Caco-2 (cell line): ENCODE data around the gene EPHB1. TPM values are rescaled to one million over a fixed set of nuclear protein-coding genes. Genes with fewer than 3 reads are reported as not detected.

Experiments
- BruUV-seq: library from RNA; stranded (reverse); fragments of 400-500 nt; replicated peaks from 2 replicates; lab custom pipeline; 2021; lab: Mats Ljungman, UMichigan
- CTCF ChIA-PET: fragments of 300-600 bp; sonication (Branson Sonifier 250); formaldehyde crosslinking; loops from one replicate; lab custom pipeline; 2022; ENCODE audit warnings: antibody characterized with exemption; lab: Charles Lee
- POLR2A ChIA-PET: fragments of 300-600 bp; sonication (Branson Sonifier 250); formaldehyde crosslinking; loops from one replicate; lab custom pipeline; 2022; ENCODE audit warnings: antibody characterized with exemption; lab: Charles Lee
- DNase-seq, 2 experiments: peaks; one replicate each; pipeline versions ENCODE4 v3.0.0 to v3.0.0-alpha.2; 2020 to 2022
- H3K27me3 ChIP-seq: replicated peaks from 2 replicates; pipeline ENCODE4 v1.6.0; 2011; ENCODE audit warnings: low read length; ENCODE audit not compliant: control insufficient read depth, insufficient read depth
- H3K36me3 ChIP-seq: 2 replicates; pipeline ENCODE4 v1.5.1; 2011; ENCODE audit warnings: low read length; ENCODE audit not compliant: control insufficient read depth, insufficient read depth
- H3K4me1 ChIP-seq: fragments of 250-450 bp; sonication (Bioruptor Pico); 2 replicates; pipeline ENCODE4 v1.5.1; 2020; ENCODE audit warnings: mild to moderate bottlenecking
- H3K4me3 ChIP-seq: 2 replicates; pipeline ENCODE4 v1.5.1; 2011; ENCODE audit warnings: low read depth, mild to moderate bottlenecking, control low read depth, low read length
- H3K9me3 ChIP-seq: fragments of 250-450 bp; sonication (Bioruptor Pico); 2 replicates; pipeline ENCODE4 v1.5.1; 2020; ENCODE audit warnings: mild to moderate bottlenecking, moderate library complexity
- H3K27ac Mint-ChIP-seq: one replicate; pipeline ENCODE4 v1.8.0; 2022; ENCODE audit warnings: mixed read lengths; ENCODE audit not compliant: unreplicated experiment
- H3K27me3 Mint-ChIP-seq: one replicate; pipeline ENCODE4 v1.8.0; 2022; ENCODE audit warnings: mixed read lengths; ENCODE audit not compliant: insufficient read depth, unreplicated experiment
- H3K36me3 Mint-ChIP-seq: one replicate; pipeline ENCODE4 v1.8.0; 2022; ENCODE audit warnings: mild to moderate bottlenecking, mixed read lengths; ENCODE audit not compliant: insufficient read depth, unreplicated experiment
- H3K4me1 Mint-ChIP-seq: one replicate; pipeline ENCODE4 v1.8.0; 2022; ENCODE audit warnings: low read depth, mixed read lengths; ENCODE audit not compliant: unreplicated experiment
- H3K4me3 Mint-ChIP-seq: one replicate; pipeline ENCODE4 v1.8.0; 2022; ENCODE audit warnings: mild to moderate bottlenecking, moderate library complexity, mixed read lengths; ENCODE audit not compliant: unreplicated experiment
- H3K9me3 Mint-ChIP-seq: one replicate; pipeline ENCODE4 v1.8.0; 2022; ENCODE audit warnings: mixed read lengths; ENCODE audit not compliant: unreplicated experiment
- CTCF ChIP-seq, 2 experiments: fragments of 200-600 bp in 1 of 2; IDR thresholded peaks; 1 replicate in 1 of 2; 2 replicates in 1 of 2; pipeline versions ENCODE4 v1.5.1 to v1.8.0; 2011 to 2022; ENCODE audit warnings: antibody characterized with exemption in 1 of 2, control low read depth in 1 of 2, inconsistent platforms in 1 of 2, low read depth in 1 of 2, low read length in 1 of 2, mild to moderate bottlenecking in 1 of 2, moderate library complexity in 1 of 2; ENCODE audit not compliant: insufficient read depth in 1 of 2, severe bottlenecking in 1 of 2, unreplicated experiment in 1 of 2
- intact Hi-C: fragments of 100-400 bp; cut with micrococcal nuclease; formaldehyde crosslinking; loops from one replicate; pipeline ENCODE4 v1.10.0; 2022; ENCODE audit not compliant: unreplicated experiment
- total RNA-seq: library from RNA; stranded (reverse); gene quantifications from 2 replicates; pipeline ENCODE4 v1.2.3, GENCODE V29; 2022

The EPHB1 gene
- total RNA-seq, 1 experiment from 2014 or later = 2.3 TPM

- CTCF ChIA-PET = no interaction called here
Observed at GRCh38 chr3:134757549-134758069, 37.5 kb upstream of the EPHB1 start.

GRCh38 chr3:134761213-134761612 is 33.8 kb upstream of the EPHB1 start:
- no peak for TF ChIP-seq CTCF (IDR thresholded peaks at IDR 0.05; ENCODE audit: insufficient read depth in 1 of 2, low read depth in 1 of 2, low read length in 1 of 2, severe bottlenecking in 1 of 2, unreplicated experiment in 1 of 2)
- intact Hi-C loops = no loop called here
- no peaks in the 10 kb centered on the region for H3K9me3 ChIP-seq
- no peaks in the 10 kb centered on the region for H3K4me1 ChIP-seq
- Mint-ChIP-seq H3K36me3 (no peaks in the 10 kb centered on the region), H3K4me3 (no peak overlapping the region), H3K27ac (no peak overlapping the region), H3K27me3 (no peaks in the 10 kb centered on the region), H3K4me1 (no peaks in the 10 kb centered on the region), H3K9me3 (no peaks in the 10 kb centered on the region)
- no TSS peak for BruUV-seq
- H3K36me3 ChIP-seq = no peaks in the 10 kb centered on the region
- H3K4me3 ChIP-seq = no peak overlapping the region
- no peak for DNase-seq
- CTCF ChIA-PET = no interaction called here
- H3K27me3 ChIP-seq = no peaks in the 10 kb centered on the region
- POLR2A ChIA-PET = no interaction called here

More at GRCh38 chr3:134757549-134758069, 37.5 kb upstream of the EPHB1 start:
- H3K9me3 Mint-ChIP-seq = no peaks in the 10 kb centered on the region
- no peaks in the 10 kb centered on the region for H3K27me3 Mint-ChIP-seq
- no peaks in the 10 kb centered on the region for H3K4me1 ChIP-seq
- H3K27ac Mint-ChIP-seq = no peak overlapping the region
- H3K4me3 ChIP-seq = no peak overlapping the region
- intact Hi-C loops = no loop called here
- no peaks in the 10 kb centered on the region for H3K36me3 ChIP-seq
- no peaks in the 10 kb centered on the region for H3K36me3 Mint-ChIP-seq
- TF ChIP-seq CTCF (IDR thresholded peaks at IDR 0.05; ENCODE audit: insufficient read depth in 1 of 2, low read depth in 1 of 2, low read length in 1 of 2, severe bottlenecking in 1 of 2, unreplicated experiment in 1 of 2) = no peak
- no peak for DNase-seq
- BruUV-seq = no TSS peak
- H3K9me3 ChIP-seq = no peaks in the 10 kb centered on the region
- H3K4me1 Mint-ChIP-seq = no peaks in the 10 kb centered on the region
- no peaks in the 10 kb centered on the region; the same call in 1 of the 2 replicates for H3K27me3 ChIP-seq
- POLR2A ChIA-PET = no interaction called here
- no peak overlapping the region for H3K4me3 Mint-ChIP-seq

GRCh38 chr3:134762016-134762415 is 33.0 kb upstream of the EPHB1 start:
- Mint-ChIP-seq H3K4me1 (no peaks in the 10 kb centered on the region), H3K27ac (no peak overlapping the region), H3K9me3 (no peaks in the 10 kb centered on the region), H3K27me3 (no peaks in the 10 kb centered on the region), H3K4me3 (no peak overlapping the region), H3K36me3 (no peaks in the 10 kb centered on the region)
- Histone ChIP-seq H3K36me3 (no peaks in the 10 kb centered on the region), H3K9me3 (no peaks in the 10 kb centered on the region), H3K4me1 (no peaks in the 10 kb centered on the region), H3K27me3 (no peaks in the 10 kb centered on the region), H3K4me3 (no peak overlapping the region)
- POLR2A ChIA-PET = no interaction called here
- intact Hi-C loops = no loop called here
- DNase-seq = no peak
- BruUV-seq = no TSS peak
- CTCF ChIA-PET = no interaction called here
- TF ChIP-seq CTCF (IDR thresholded peaks at IDR 0.05; ENCODE audit: insufficient read depth in 1 of 2, low read depth in 1 of 2, low read length in 1 of 2, severe bottlenecking in 1 of 2, unreplicated experiment in 1 of 2) = no peak
